Measurements from ENCODE around the gene SLC24A1.

GRCh38 chr15:65666257-65666656 is 44.5 kb downstream of the SLC24A1 start:
- TF ChIP-seq TAF1 (IDR thresholded peaks at IDR 0.05; ENCODE audit: low read depth, low read length): no peak
- no peak for TF ChIP-seq POLR2AphosphoS5 (IDR thresholded peaks at IDR 0.05; ENCODE audit: low read depth, low read length)
- TF ChIP-seq POLR2A (IDR thresholded peaks at IDR 0.05; ENCODE audit: low read depth, low read length): no peak
- TF ChIP-seq SPI1 (IDR thresholded peaks at IDR 0.05; ENCODE audit: low read depth, low read length): no peak
- TF ChIP-seq POU2F2 (IDR thresholded peaks at IDR 0.05; ENCODE audit: low read depth, low read length): no peak

All from GM12891 (cell line).